ENCODE measurements around the gene SORBS2. TPM values are rescaled to one million over a fixed set of nuclear protein-coding genes. Genes with fewer than 3 reads are reported as not detected.

Gene SORBS2
- total RNA-seq, 2 experiments from 2014 or later = not detected

DNA sequence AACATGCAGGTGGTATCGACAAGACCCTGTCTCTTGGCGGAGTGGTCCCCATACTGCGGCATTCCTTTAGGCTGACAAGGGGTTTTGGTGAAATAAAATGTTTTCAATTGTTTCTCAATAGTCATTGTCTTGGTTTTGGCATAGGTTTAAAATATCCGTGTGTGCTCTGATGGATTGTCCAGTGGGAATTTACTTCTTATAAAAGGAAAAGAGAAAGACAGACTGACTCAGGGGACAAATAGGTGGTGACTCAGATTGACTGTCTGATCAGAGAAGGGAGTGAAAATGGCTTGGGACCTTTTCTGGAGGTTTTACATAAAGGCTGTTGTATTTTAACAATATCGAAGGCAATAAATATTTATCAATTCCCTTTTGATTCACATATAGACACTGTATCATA, 129.8 kb downstream of the SORBS2 start:
- POLR2A ChIA-PET = no interaction called here
- ATAC-seq = no peak
- H3K9me3 Mint-ChIP-seq (ENCODE audit: insufficient read depth) = no peaks in the 10 kb centered on the region

DNA sequence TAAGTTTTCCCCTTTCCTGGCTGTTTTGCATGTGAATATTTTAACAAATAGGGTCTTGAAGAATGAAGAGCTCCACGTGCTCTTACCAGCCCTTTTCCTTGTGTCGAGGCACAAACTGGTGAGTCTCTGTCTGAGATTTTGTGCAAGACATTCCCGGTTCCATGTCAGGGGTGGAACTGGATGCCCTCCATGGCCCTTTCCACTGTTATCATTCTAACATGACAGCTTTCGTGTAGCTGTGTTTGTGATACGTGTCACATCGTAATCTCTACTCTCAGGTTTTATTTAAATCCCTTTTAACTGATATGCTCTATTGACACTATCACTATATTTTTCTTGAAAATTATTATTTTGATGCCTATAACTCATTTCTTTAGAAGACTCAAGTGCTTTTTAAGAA, 130.4 kb downstream of the SORBS2 start:
- Mint-ChIP-seq H3K4me3 (no peak overlapping the region), H3K36me3 (ENCODE audit: low read depth) (no peaks in the 10 kb centered on the region), H3K9me3 (ENCODE audit: insufficient read depth) (no peaks in the 10 kb centered on the region), H3K4me1 (ENCODE audit: low read depth) (no peaks in the 10 kb centered on the region), H3K27ac (no peak overlapping the region), H3K27me3 (ENCODE audit: low read depth) (no peaks in the 10 kb centered on the region)
- DNase-seq (no peak), ATAC-seq (no peak)
- ChIA-PET POLR2A (interaction anchor here (0.6 kb wide), 1 partner anchor 120 kb away, joined by 6 read pairs; no protein-coding TSS in a partner anchor), CTCF (no interaction called here)

More for the DNA sequence above, 129.8 kb downstream of the SORBS2 start:
- Mint-ChIP-seq H3K4me3 (no peak overlapping the region), H3K4me1 (ENCODE audit: low read depth) (no peaks in the 10 kb centered on the region), H3K36me3 (ENCODE audit: low read depth) (no peaks in the 10 kb centered on the region), H3K27ac (no peak overlapping the region), H3K27me3 (ENCODE audit: low read depth) (no peaks in the 10 kb centered on the region)
- CTCF ChIA-PET = no interaction called here
- DNase-seq = no peak

DNA sequence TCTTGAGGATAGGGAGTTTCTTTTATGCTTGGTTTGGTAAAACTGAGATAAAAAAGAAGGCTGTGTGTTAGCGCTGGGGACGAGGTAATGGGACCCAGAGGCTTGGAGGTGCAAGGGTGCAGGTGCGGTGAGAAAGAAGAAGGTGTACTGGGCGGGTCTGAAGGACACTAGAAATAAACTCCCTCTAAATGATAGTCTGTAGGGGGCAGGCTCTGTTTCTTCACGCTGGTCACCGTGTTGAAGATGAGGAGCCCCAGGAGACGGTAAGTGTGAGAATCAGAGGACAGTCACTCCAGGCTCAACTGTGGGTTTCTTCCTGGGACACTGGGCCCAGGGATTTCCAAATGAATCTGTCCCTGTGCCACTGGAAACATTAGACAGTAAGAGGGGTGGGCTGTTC, 131.4 kb downstream of the SORBS2 start:
- ChIA-PET POLR2A (no interaction called here), CTCF (no interaction called here)
- no peak overlapping the region for H3K4me3 Mint-ChIP-seq
- no peak overlapping the region for H3K27ac Mint-ChIP-seq
- DNase-seq (no peak), ATAC-seq (no peak)
- no peaks in the 10 kb centered on the region for H3K4me1 Mint-ChIP-seq (ENCODE audit: low read depth)
- no peaks in the 10 kb centered on the region for H3K36me3 Mint-ChIP-seq (ENCODE audit: low read depth)
- H3K9me3 Mint-ChIP-seq (ENCODE audit: insufficient read depth) = no peaks in the 10 kb centered on the region
- no peaks in the 10 kb centered on the region for H3K27me3 Mint-ChIP-seq (ENCODE audit: low read depth)

DNA sequence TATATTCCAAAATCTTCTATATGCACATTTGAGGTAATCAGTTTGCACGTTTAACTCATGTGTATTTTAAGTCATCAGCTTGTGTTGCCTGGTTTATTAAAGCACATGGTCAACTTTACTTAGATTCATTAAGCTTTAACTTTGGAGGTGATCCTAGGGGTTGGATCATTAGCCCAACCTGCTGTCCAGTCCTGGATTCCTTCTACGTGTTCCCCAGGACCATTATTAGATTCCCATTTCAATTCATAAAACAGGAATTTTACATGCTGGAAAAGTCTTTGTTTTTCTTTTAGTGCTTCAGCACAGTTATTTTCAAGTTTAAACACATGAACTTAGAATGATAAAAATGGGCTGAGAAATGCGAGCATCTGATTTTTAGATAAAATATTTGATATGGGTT, 132.5 kb downstream of the SORBS2 start:
- ATAC-seq (no peak), DNase-seq (no peak)
- no peaks in the 10 kb centered on the region for H3K27me3 Mint-ChIP-seq (ENCODE audit: low read depth)
- no peaks in the 10 kb centered on the region for H3K36me3 Mint-ChIP-seq (ENCODE audit: low read depth)
- ChIA-PET POLR2A (no interaction called here), CTCF (no interaction called here)
- H3K9me3 Mint-ChIP-seq (ENCODE audit: insufficient read depth) = no peaks in the 10 kb centered on the region
- no peak overlapping the region for H3K4me3 Mint-ChIP-seq
- H3K4me1 Mint-ChIP-seq (ENCODE audit: low read depth) = peaks cover 2% of the 10 kb centered on the region
- no peak overlapping the region for H3K27ac Mint-ChIP-seq

- H3K9me3 Mint-ChIP-seq (ENCODE audit: insufficient read depth) = no peaks in the 10 kb centered on the region
- H3K27ac Mint-ChIP-seq = no peak overlapping the region
- no peak overlapping the region for H3K4me3 Mint-ChIP-seq
These were observed 134.2 kb downstream of the SORBS2 start for GRCh38 chr4:185677637-185678314.

DNA sequence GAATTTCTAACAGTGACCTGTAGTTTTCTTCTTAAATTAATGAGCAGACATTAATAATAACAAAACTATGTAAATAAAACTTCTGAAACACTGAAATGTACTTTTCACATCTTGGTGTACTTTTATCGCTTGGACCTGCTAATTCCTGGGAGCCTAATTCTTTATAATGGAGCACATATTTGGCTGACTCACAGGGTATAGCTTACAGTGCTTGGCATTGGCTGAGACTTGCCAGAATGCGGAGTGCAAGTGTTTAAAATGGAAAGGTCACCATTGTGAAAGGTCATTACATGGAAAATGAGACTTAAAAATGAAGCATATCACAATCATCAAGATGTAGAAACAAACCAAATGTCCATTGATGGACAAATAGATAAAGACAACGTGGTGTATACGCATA, 139.4 kb downstream of the SORBS2 start:
- H3K36me3 Mint-ChIP-seq (ENCODE audit: low read depth) = no peaks in the 10 kb centered on the region
- no peaks in the 10 kb centered on the region for H3K9me3 Mint-ChIP-seq (ENCODE audit: insufficient read depth)
- ChIA-PET CTCF (no interaction called here), POLR2A (no interaction called here)
- no peak for DNase-seq
- no peak overlapping the region for H3K4me3 Mint-ChIP-seq
- no peak overlapping the region for H3K27ac Mint-ChIP-seq
- no peaks in the 10 kb centered on the region for H3K27me3 Mint-ChIP-seq (ENCODE audit: low read depth)
- no peak for ATAC-seq
- peaks cover 3% of the 10 kb centered on the region for H3K4me1 Mint-ChIP-seq (ENCODE audit: low read depth)

More at GRCh38 chr4:185677637-185678314, 134.2 kb downstream of the SORBS2 start:
- CTCF ChIA-PET = interaction anchor here (0.9 kb wide), 1 partner anchor 360 kb away, joined by 3 read pairs; no protein-coding TSS in a partner anchor
- ATAC-seq (no peak), DNase-seq (no peak)
- H3K4me1 Mint-ChIP-seq (ENCODE audit: low read depth) = peaks cover 3% of the 10 kb centered on the region
- no peaks in the 10 kb centered on the region for H3K36me3 Mint-ChIP-seq (ENCODE audit: low read depth)
- H3K27me3 Mint-ChIP-seq (ENCODE audit: low read depth) = no peaks in the 10 kb centered on the region
- POLR2A ChIA-PET = no interaction called here

DNA sequence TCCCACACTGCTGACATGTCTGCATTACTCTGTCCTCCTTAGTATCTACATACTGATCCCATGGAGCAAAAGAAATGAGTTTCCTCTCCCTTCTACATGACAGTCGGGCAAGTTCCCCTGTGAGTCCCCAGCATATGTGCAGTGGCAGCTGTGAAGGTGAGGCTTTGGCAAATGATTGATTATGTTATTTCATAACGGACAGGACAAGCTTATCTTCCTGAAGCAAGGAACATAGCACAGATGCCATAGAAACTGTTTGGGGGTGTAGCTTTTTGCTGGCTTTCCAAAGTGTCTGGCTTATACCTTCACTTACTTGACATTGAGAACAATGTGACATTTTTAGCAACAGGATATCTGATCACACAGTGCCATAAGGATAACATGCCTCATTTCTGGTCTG, 139.8 kb downstream of the SORBS2 start:
- POLR2A ChIA-PET = no interaction called here
- no peaks in the 10 kb centered on the region for H3K36me3 Mint-ChIP-seq (ENCODE audit: low read depth)
- H3K27ac Mint-ChIP-seq = no peak overlapping the region
- peaks cover 3% of the 10 kb centered on the region for H3K4me1 Mint-ChIP-seq (ENCODE audit: low read depth)
- H3K9me3 Mint-ChIP-seq (ENCODE audit: insufficient read depth) = no peaks in the 10 kb centered on the region
- no peaks in the 10 kb centered on the region for H3K27me3 Mint-ChIP-seq (ENCODE audit: low read depth)
- CTCF ChIA-PET = no interaction called here
- no peak overlapping the region for H3K4me3 Mint-ChIP-seq
- ATAC-seq (no peak), DNase-seq (no peak)

DNA sequence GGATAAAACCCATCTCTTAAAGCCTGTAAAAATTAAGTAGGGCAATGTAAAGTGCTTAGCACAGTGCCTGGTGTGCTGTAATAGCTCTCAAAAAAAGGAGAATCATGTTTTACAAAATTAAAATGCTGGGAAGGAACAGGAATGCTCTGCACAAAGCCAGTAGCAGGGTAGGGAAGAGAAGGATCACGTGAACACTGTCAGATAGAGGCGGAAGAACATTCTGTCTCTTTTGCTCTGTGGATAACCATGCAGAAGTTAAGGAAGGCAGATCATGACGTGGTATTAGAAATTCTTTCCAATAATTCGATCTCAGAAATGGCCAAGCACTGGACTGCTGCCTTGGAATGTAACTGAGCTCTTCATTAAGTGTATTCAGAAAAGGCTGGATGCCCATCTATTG, 140.5 kb downstream of the SORBS2 start:
- H3K9me3 Mint-ChIP-seq (ENCODE audit: insufficient read depth) = no peaks in the 10 kb centered on the region
- no peak overlapping the region for H3K4me3 Mint-ChIP-seq
- H3K36me3 Mint-ChIP-seq (ENCODE audit: low read depth) = no peaks in the 10 kb centered on the region
- CTCF ChIA-PET = no interaction called here
- ATAC-seq (no peak), DNase-seq (no peak)
- peaks cover 2% of the 10 kb centered on the region for H3K27me3 Mint-ChIP-seq (ENCODE audit: low read depth)
- H3K4me1 Mint-ChIP-seq (ENCODE audit: low read depth) = peaks cover 3% of the 10 kb centered on the region
- H3K27ac Mint-ChIP-seq = no peak overlapping the region
- POLR2A ChIA-PET = no interaction called here

GRCh38 chr4:185671066-185671465, 140.9 kb downstream of the SORBS2 start:
- POLR2A ChIA-PET = no interaction called here
- H3K27ac Mint-ChIP-seq = no peak overlapping the region

DNA sequence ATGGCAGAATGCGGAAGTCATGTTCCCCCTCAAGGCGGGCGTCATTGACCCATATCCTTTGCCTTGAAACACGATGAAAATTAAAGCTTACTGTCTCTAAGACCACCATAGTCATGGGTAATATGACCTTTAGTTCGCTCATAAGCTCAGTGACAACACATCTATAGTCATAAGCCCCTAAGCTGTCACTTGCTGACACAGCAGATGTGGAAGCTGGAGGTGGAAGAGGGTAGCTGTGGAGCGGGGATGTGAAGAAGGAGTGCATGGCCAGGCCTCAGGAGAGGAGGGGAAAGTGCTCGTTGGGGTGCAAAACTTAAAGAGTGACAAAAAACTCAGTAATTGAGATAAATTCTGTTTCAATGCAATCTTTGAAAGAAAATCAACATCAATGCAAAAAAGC, 142.7 kb downstream of the SORBS2 start:
- ChIA-PET CTCF (no interaction called here), POLR2A (no interaction called here)
- DNase-seq (no peak), ATAC-seq (no peak)
- Mint-ChIP-seq H3K27ac (no peak overlapping the region), H3K4me1 (ENCODE audit: low read depth) (no peaks in the 10 kb centered on the region), H3K4me3 (no peak overlapping the region), H3K9me3 (ENCODE audit: insufficient read depth) (no peaks in the 10 kb centered on the region), H3K27me3 (ENCODE audit: low read depth) (peaks cover 2% of the 10 kb centered on the region), H3K36me3 (ENCODE audit: low read depth) (no peaks in the 10 kb centered on the region)

More at GRCh38 chr4:185671066-185671465, 140.9 kb downstream of the SORBS2 start:
- DNase-seq = no peak
- no peak overlapping the region for H3K4me3 Mint-ChIP-seq
- ATAC-seq = no peak
- H3K36me3 Mint-ChIP-seq (ENCODE audit: low read depth) = no peaks in the 10 kb centered on the region
- CTCF ChIA-PET = no interaction called here
- peaks cover 2% of the 10 kb centered on the region for H3K27me3 Mint-ChIP-seq (ENCODE audit: low read depth)
- no peaks in the 10 kb centered on the region for H3K9me3 Mint-ChIP-seq (ENCODE audit: insufficient read depth)
- H3K4me1 Mint-ChIP-seq (ENCODE audit: low read depth) = peaks cover 3% of the 10 kb centered on the region

- Mint-ChIP-seq H3K36me3 (ENCODE audit: low read depth) (no peaks in the 10 kb centered on the region), H3K4me3 (no peak overlapping the region), H3K4me1 (ENCODE audit: low read depth) (no peaks in the 10 kb centered on the region), H3K9me3 (ENCODE audit: insufficient read depth) (no peaks in the 10 kb centered on the region), H3K27ac (no peak overlapping the region), H3K27me3 (ENCODE audit: low read depth) (peaks cover 2% of the 10 kb centered on the region)
- ATAC-seq (no peak), DNase-seq (no peak)
- ChIA-PET CTCF (no interaction called here), POLR2A (no interaction called here)
These were observed 145.8 kb downstream of the SORBS2 start for GRCh38 chr4:185666156-185666555.

GRCh38 chr4:185665655-185666054, 146.3 kb downstream of the SORBS2 start:
- Mint-ChIP-seq H3K9me3 (ENCODE audit: insufficient read depth) (no peaks in the 10 kb centered on the region), H3K27me3 (ENCODE audit: low read depth) (peaks cover 2% of the 10 kb centered on the region), H3K27ac (no peak overlapping the region), H3K4me1 (ENCODE audit: low read depth) (no peaks in the 10 kb centered on the region), H3K36me3 (ENCODE audit: low read depth) (no peaks in the 10 kb centered on the region), H3K4me3 (no peak overlapping the region)
- POLR2A ChIA-PET = no interaction called here
- no peak for ATAC-seq
- no peak for DNase-seq
- CTCF ChIA-PET = no interaction called here

DNA sequence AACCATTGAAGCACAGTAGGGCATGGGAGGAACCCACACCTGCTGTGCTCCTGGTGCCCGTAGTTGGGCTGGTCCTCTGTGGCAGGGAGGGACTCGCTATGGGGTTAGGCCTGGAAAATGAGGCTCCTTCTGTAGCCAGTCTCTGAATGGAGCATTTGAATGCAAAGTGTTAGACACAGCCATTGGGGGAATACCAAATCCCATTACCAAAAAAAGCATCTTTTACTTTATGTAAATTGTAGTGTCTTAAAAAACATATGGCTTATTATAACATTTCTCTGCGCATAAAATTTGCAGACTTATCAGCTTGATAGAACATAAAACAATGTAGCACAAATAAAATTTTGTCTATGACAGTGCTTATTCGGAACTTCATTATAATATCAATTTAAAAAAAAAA, 147.5 kb downstream of the SORBS2 start:
- no peak for ATAC-seq
- ChIA-PET CTCF (no interaction called here), POLR2A (no interaction called here)
- DNase-seq = no peak
- Mint-ChIP-seq H3K4me1 (ENCODE audit: low read depth) (no peaks in the 10 kb centered on the region), H3K27me3 (ENCODE audit: low read depth) (peaks cover 2% of the 10 kb centered on the region), H3K9me3 (ENCODE audit: insufficient read depth) (no peaks in the 10 kb centered on the region), H3K36me3 (ENCODE audit: low read depth) (no peaks in the 10 kb centered on the region), H3K4me3 (no peak overlapping the region), H3K27ac (no peak overlapping the region)

Measured in activated CD8-positive, alpha-beta T cell treated with anti-CD3 and anti-CD28 coated beads, Interleukin-2, amount 10 ng/mL, durations not matched to agents 7 days and 5 days (primary cell).